PC-9 (cell line): ENCODE data around the gene DENND5A. TPM values are rescaled to one million over a fixed set of nuclear protein-coding genes. Genes with fewer than 3 reads are reported as not detected.

ENCODE experiments used
- BruUV-seq: library from RNA; stranded (reverse); fragments of 400-500 nt; replicated peaks from 2 replicates; lab custom pipeline; 2021; lab: Mats Ljungman, UMichigan
- CTCF ChIA-PET: fragments of 300-600 bp; sonication (Branson Sonifier 250); formaldehyde crosslinking; loops from one replicate; lab custom pipeline; 2022; ENCODE audit warnings: antibody characterized with exemption; lab: Charles Lee
- POLR2A ChIA-PET: fragments of 300-600 bp; sonication (Branson Sonifier 250); formaldehyde crosslinking; loops from one replicate; lab custom pipeline; 2022; ENCODE audit warnings: antibody characterized with exemption; ENCODE audit not compliant: unreplicated experiment; lab: Charles Lee
- DNase-seq, 2 experiments: peaks; one replicate each; pipeline versions ENCODE4 v3.0.0 to v3.0.0-alpha.2; 2015 to 2022; ENCODE audit warnings: mixed read lengths in 1 of 2
- H2AFZ ChIP-seq: fragments of 200-600 bp; sonication (generic); 2 replicates; pipeline ENCODE4 v1.8.1; 2017; ENCODE audit warnings: antibody characterized with exemption
- H3F3A ChIP-seq: fragments of 200-600 bp; sonication (generic); 2 replicates; pipeline ENCODE4 v1.8.1; 2017; ENCODE audit warnings: antibody characterized with exemption, mild to moderate bottlenecking, low read depth; ENCODE audit not compliant: insufficient read depth
- H3K27ac ChIP-seq: fragments of 200-600 bp; sonication (generic); 2 replicates; pipeline ENCODE4 v1.6.1; 2016; ENCODE audit warnings: mixed run types
- H3K27me3 ChIP-seq: fragments of 200-600 bp; sonication (generic); 2 replicates; pipeline ENCODE4 v1.6.1; 2016; ENCODE audit warnings: low read depth, mixed run types; ENCODE audit not compliant: insufficient read depth
- H3K36me3 ChIP-seq: fragments of 200-600 bp; sonication (generic); 2 replicates; pipeline ENCODE4 v1.6.1; 2016; ENCODE audit warnings: low read depth, mixed run types
- H3K4me1 ChIP-seq: fragments of 200-600 bp; sonication (generic); replicated peaks from 2 replicates; pipeline ENCODE4 v1.6.1; 2016; ENCODE audit warnings: mixed run types; ENCODE audit not compliant: insufficient read depth
- H3K4me2 ChIP-seq: fragments of 200-600 bp; sonication (generic); 2 replicates; pipeline ENCODE4 v1.6.1; 2017; ENCODE audit warnings: mixed run types
- H3K4me3 ChIP-seq: fragments of 200-600 bp; sonication (generic); 2 replicates; pipeline ENCODE4 v1.6.1; 2016; ENCODE audit warnings: mixed run types
- H3K79me2 ChIP-seq: fragments of 200-600 bp; sonication (generic); 2 replicates; pipeline ENCODE4 v1.6.1; 2017; ENCODE audit warnings: low read depth, mixed run types
- H3K9me2 ChIP-seq: fragments of 200-600 bp; sonication (generic); 2 replicates; pipeline ENCODE4 v1.8.1; 2017; ENCODE audit warnings: mild to moderate bottlenecking; ENCODE audit not compliant: insufficient read depth
- H3K9me3 ChIP-seq: fragments of 200-600 bp; sonication (generic); 2 replicates; pipeline ENCODE4 v1.8.1; 2016; ENCODE audit warnings: low read depth; ENCODE audit not compliant: insufficient read depth
- H4K20me1 ChIP-seq: fragments of 200-600 bp; sonication (generic); 2 replicates; pipeline ENCODE4 v1.8.1; 2017; ENCODE audit not compliant: insufficient read depth
- EZH2 ChIP-seq: fragments of 200-600 bp; sonication (generic); IDR thresholded peaks from 2 replicates; pipeline ENCODE4 v1.8.0; 2017; ENCODE audit warnings: antibody characterized with exemption, low read depth
- intact Hi-C: fragments of 100-400 bp; cut with micrococcal nuclease; formaldehyde crosslinking; loops from one replicate; pipeline ENCODE4 v1.10.0; 2022; ENCODE audit not compliant: unreplicated experiment
- total RNA-seq: library from RNA; stranded (reverse); gene quantifications from 2 replicates; pipeline ENCODE4 v1.2.3, GENCODE V29; 2021
- TF ChIP-seq, protein P1 (sequence below): fragments of 200-600 bp; sonication (generic); conservative IDR thresholded peaks from 2 replicates; pipeline ENCODE4 v1.6.1; 2017; ENCODE audit warnings: mixed run types, antibody characterized with exemption, mild to moderate bottlenecking, moderate library complexity

DENND5A gene
- total RNA-seq, 1 experiment from 2014 or later = 19.8 TPM

- no TSS peak for BruUV-seq
- H3K36me3 ChIP-seq = no peaks in the 10 kb centered on the region
- DNase-seq = no peak
- H3K9me3 ChIP-seq = no peaks in the 10 kb centered on the region
- TF ChIP-seq, protein P1, sequence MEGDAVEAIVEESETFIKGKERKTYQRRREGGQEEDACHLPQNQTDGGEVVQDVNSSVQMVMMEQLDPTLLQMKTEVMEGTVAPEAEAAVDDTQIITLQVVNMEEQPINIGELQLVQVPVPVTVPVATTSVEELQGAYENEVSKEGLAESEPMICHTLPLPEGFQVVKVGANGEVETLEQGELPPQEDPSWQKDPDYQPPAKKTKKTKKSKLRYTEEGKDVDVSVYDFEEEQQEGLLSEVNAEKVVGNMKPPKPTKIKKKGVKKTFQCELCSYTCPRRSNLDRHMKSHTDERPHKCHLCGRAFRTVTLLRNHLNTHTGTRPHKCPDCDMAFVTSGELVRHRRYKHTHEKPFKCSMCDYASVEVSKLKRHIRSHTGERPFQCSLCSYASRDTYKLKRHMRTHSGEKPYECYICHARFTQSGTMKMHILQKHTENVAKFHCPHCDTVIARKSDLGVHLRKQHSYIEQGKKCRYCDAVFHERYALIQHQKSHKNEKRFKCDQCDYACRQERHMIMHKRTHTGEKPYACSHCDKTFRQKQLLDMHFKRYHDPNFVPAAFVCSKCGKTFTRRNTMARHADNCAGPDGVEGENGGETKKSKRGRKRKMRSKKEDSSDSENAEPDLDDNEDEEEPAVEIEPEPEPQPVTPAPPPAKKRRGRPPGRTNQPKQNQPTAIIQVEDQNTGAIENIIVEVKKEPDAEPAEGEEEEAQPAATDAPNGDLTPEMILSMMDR = no peak
- no peak for TF ChIP-seq EZH2
- H2AFZ ChIP-seq = no peak overlapping the region
- H3K79me2 ChIP-seq = no peaks in the 10 kb centered on the region
- no peak overlapping the region for H3K27ac ChIP-seq
- no peaks in the 10 kb centered on the region for H3K9me2 ChIP-seq
- H3F3A ChIP-seq = no peaks in the 10 kb centered on the region
- H3K4me3 ChIP-seq = no peak overlapping the region
- intact Hi-C loops = no loop called here
- ChIA-PET CTCF (no interaction called here), POLR2A (no interaction called here)
- H3K4me1 ChIP-seq = no peaks in the 10 kb centered on the region
- no peak overlapping the region for H3K4me2 ChIP-seq
- H4K20me1 ChIP-seq = no peaks in the 10 kb centered on the region
- H3K27me3 ChIP-seq = no peaks in the 10 kb centered on the region
Observed at GRCh38 chr11:9231848-9232177, 33.3 kb downstream of the DENND5A start.

DNA sequence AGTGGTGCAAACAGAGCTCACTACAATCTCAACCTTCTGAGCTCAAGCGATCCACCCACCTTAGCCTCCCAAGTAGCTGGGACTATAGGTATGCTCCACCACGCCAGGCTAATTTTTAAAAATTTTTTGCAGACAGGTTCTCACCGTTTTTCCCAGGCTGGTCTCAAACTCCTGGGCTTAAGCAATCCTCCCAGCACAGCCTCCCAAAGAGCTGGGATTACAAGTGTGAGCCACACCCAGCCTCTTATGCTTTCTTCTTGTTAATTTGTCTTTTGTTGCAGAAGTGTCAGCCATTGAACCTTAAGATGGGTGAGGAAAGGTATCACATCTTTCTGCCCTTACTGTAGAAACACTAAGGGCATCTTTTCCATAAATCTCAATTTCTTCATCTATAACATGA lies 34.9 kb downstream of the DENND5A start:
- Histone ChIP-seq H2AFZ (no peak overlapping the region), H3K4me3 (no peak overlapping the region), H3K4me2 (no peak overlapping the region), H3K36me3 (no peaks in the 10 kb centered on the region), H3K4me1 (no peaks in the 10 kb centered on the region), H4K20me1 (no peaks in the 10 kb centered on the region), H3K9me2 (no peaks in the 10 kb centered on the region), H3F3A (no peaks in the 10 kb centered on the region), H3K9me3 (no peaks in the 10 kb centered on the region), H3K27me3 (no peaks in the 10 kb centered on the region), H3K27ac (no peak overlapping the region), H3K79me2 (no peaks in the 10 kb centered on the region)
- TF ChIP-seq, protein P1 = no peak
- TF ChIP-seq EZH2 = no peak
- ChIA-PET CTCF (no interaction called here), POLR2A (interaction anchor here (0.8 kb wide), 1 partner anchor 882 kb away, joined by 3 read pairs; no protein-coding TSS in a partner anchor)
- intact Hi-C loops = no loop called here
- BruUV-seq = no TSS peak
- DNase-seq = no peak

DNA sequence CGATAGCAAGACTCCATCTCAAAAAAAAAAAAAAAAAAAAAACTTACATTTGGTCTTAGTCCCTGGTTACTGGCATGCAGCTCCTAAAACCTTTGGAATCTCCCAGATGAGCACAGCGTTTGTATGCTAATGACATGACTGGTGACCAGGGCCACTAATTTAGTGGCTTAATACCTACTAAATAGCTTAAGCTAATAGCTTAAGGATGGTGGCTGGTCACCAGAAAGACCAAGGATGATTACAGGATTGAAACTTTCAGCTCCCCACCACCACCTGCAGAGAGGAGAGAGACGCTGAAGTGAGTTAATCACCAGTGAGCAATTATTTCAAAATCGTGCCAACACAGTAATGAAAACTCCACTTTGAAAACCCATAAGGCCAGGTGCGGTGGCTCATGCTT lies 37.1 kb downstream of the DENND5A start:
- intact Hi-C loops = no loop called here
- Histone ChIP-seq H3K9me2 (no peaks in the 10 kb centered on the region), H3K4me3 (no peak overlapping the region), H3K27ac (no peak overlapping the region), H4K20me1 (no peaks in the 10 kb centered on the region), H3K36me3 (no peaks in the 10 kb centered on the region), H3K79me2 (no peaks in the 10 kb centered on the region), H2AFZ (no peak overlapping the region), H3K27me3 (no peaks in the 10 kb centered on the region), H3F3A (no peaks in the 10 kb centered on the region), H3K9me3 (no peaks in the 10 kb centered on the region), H3K4me2 (no peak overlapping the region), H3K4me1 (no peaks in the 10 kb centered on the region)
- POLR2A ChIA-PET = no interaction called here
- DNase-seq = no peak
- no TSS peak for BruUV-seq
- CTCF ChIA-PET = no interaction called here
- TF ChIP-seq, protein P1 = no peak
- TF ChIP-seq EZH2 = no peak
